ENCODE data around the gene SOWAHA. TPM values are rescaled to one million over a fixed set of nuclear protein-coding genes. Genes with fewer than 3 reads are reported as not detected.

The SOWAHA gene
- total RNA-seq, 1 donor = not detected

DNA sequence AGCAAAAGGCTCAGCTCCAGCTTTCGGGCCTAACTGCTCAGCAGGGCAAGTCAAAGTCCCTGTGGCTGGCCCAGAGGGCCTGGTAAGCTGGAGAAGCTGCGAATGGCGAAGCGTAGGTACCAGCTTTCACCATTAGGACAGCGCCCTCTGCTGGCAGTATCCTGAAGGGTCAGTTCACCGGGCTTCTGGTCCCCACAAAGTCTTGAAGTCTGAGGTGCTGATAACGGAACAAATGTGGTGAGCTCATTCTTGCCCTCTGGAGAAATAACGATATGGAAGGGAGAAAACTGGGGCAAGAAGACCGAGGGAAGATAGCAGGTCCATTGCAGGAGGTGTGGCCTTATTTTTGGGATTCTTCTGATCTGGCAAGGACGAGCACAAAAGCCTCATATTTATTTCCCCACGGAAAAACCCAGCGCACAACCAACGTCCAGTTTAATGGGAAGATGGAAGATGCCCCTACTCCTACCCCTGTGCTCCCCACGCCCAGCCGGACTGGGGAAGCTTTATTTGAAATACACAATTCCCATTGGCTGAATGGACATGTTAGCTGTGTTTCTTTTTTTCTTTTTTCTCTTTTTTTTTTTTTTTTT is 7.2 kb downstream of the SOWAHA start:
- peak; percentile 95 for DNase-seq (ENCODE audit: low read depth)
- TF ChIP-seq, protein P1, sequence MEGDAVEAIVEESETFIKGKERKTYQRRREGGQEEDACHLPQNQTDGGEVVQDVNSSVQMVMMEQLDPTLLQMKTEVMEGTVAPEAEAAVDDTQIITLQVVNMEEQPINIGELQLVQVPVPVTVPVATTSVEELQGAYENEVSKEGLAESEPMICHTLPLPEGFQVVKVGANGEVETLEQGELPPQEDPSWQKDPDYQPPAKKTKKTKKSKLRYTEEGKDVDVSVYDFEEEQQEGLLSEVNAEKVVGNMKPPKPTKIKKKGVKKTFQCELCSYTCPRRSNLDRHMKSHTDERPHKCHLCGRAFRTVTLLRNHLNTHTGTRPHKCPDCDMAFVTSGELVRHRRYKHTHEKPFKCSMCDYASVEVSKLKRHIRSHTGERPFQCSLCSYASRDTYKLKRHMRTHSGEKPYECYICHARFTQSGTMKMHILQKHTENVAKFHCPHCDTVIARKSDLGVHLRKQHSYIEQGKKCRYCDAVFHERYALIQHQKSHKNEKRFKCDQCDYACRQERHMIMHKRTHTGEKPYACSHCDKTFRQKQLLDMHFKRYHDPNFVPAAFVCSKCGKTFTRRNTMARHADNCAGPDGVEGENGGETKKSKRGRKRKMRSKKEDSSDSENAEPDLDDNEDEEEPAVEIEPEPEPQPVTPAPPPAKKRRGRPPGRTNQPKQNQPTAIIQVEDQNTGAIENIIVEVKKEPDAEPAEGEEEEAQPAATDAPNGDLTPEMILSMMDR (IDR thresholded peaks at IDR 0.05; ENCODE audit: insufficient read depth, low read length) = peak; percentile 83
- no peak overlapping the region for H3K4me3 ChIP-seq (ENCODE audit: low read depth, low read length)

DNA sequence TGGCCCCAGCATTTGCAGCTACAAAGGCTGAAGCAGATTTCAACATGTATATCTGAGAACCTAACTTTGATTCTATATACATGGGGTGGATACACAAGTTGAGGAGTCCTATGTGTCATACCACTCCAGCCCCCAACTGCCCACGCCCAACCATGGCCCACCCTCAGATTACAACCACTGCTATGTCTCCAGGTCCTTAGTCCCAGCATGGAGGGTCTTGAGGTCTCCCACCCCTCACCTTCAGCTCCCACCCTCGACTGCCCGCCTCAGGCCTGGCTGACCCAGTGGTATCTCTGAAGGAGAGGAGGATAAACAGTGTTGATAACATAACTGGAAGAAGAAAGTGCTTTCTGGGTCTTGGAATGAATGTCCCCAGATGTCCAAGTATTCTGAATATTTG is 8.2 kb downstream of the SOWAHA start:
- no peak for DNase-seq (ENCODE audit: low read depth)
- H3K4me3 ChIP-seq (ENCODE audit: low read depth, low read length) = no peak overlapping the region
- TF ChIP-seq, protein P1 (IDR thresholded peaks at IDR 0.05; ENCODE audit: insufficient read depth, low read length) = no peak

DNA sequence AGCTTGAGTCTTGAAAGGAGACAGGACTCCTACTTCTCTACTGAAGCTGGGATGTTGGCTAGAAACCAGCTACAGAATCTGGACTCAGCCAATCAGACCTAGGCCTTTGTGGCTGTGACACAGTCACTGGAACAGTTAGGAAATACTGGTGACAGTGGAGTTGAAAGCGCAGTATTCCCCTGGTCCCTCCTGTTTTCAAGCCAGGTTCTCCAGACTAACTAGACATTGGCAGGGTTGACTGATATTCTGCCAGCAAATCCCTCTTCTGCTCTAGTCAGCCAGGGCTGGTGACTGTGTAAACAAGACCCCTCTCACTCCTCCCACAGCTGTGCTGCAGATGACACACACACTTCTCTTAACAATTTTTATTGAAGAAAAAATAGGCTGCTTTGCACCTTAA is 8.7 kb downstream of the SOWAHA start:
- no peak overlapping the region for H3K4me3 ChIP-seq (ENCODE audit: low read depth, low read length)
- TF ChIP-seq, protein P1 (IDR thresholded peaks at IDR 0.05; ENCODE audit: insufficient read depth, low read length) = no peak
- peak; percentile 30 for DNase-seq (ENCODE audit: low read depth)

DNA sequence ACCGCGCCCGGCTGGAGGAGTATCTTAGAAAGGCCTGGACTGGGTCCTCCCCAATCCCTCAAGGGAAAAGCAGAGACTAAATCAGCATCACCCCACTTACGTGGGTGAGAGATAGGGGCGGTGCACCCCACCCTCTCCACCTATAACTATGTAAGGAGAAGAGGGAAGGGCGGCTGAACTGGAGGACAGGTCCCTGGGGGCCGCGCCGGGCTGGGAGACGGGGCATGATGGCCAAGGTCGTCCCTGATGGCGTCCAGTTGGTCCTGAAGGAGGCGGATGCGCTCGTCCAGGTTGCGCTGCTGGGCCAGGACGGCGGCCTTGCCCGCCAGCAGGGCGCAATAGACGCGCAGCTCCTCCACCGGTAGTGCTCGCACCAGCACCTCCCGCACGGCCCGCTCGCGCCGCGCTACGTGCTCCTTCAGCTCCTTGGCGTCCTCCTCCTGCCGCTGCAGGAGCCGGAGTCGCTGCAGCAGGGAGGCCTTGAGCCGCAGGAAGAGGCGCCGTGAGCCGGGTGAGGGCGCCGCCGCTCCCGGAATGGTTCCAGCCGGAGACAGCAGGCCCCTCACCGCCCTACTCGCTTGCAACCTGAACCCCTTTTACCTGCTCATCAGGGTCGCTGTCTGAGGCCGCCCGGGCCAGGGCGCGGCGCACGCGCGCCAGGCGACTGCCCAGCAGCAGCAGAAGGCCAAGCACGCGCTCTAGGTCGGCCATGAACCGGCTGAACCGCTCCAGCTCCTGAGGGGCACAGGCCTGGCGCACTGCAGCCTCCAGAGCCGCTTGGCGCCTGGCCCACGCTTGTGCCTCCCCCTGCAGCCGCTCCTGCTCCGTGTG is 9.8 kb downstream of the SOWAHA start:
- H3K4me3 ChIP-seq (ENCODE audit: low read depth, low read length) = no peak overlapping the region
- TF ChIP-seq, protein P1 (IDR thresholded peaks at IDR 0.05; ENCODE audit: insufficient read depth, low read length) = no peak
- no peak for DNase-seq (ENCODE audit: low read depth)

DNA sequence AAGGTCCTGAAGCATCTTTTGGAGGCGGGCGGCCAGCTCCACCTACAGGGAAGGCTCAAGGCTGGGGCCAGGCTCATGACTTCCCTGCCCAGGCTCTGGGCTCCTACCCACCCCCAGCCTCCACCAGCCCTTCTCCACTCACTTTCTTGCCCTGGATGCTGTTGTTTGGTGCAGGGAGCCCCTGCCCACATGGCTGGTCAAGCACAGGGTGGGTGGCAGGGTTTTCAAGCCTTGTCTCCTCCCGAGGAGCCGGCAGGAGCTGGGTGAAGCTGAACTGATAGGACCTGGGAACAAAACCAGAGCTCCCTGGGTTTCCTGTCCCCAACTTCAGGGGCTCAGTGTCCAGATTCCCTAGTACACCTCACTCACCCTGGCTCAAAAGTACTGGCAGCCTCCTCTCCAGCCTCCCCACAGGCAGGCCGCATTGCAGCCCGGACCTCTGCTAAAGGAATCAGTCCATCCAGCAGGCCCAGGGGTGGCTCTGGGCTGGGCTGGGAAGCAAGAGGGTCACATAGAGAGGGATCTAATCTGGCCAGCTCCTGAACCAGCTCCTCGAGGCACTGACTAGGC is 10.5 kb downstream of the SOWAHA start:
- TF ChIP-seq, protein P1 (IDR thresholded peaks at IDR 0.05; ENCODE audit: insufficient read depth, low read length) = no peak
- H3K4me3 ChIP-seq (ENCODE audit: low read depth, low read length) = no peak overlapping the region
- no peak for DNase-seq (ENCODE audit: low read depth)

DNA sequence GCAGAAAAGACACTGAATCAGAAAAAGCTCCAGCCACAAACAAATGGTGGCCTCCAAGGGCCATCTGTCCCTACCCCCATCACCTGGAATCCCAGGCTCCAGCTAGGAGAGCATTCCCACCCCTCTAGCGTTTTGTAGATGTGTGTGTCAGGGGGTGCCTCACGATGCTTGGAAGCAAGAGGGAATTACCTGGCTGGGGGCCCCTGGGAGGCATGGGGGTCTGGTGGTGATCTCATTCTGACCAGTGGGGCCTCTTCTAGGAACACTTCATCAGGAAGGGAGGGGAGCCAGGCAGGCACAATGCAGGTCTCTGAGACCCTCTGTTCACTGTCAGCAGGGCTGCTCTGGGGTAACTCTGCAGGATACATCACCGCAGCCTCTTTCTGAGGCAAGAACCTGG is 11.3 kb downstream of the SOWAHA start:
- H3K4me3 ChIP-seq (ENCODE audit: low read depth, low read length) = no peak overlapping the region
- DNase-seq (ENCODE audit: low read depth) = no peak
- TF ChIP-seq, protein P1 (IDR thresholded peaks at IDR 0.05; ENCODE audit: insufficient read depth, low read length) = no peak

Measured in fibroblast of the aortic adventitia (primary cell).